B cell (primary cell): ENCODE measurements around the gene COBLL1. TPM values are rescaled to one million over a fixed set of nuclear protein-coding genes. Genes with fewer than 3 reads are reported as not detected.

Experiments
- ATAC-seq: fragments of 200-7000 bp; cut with Tn5 transposase; one replicate; pipeline ENCODE4 v1.10.0; 2021; ENCODE audit warnings: low read depth, mild to moderate bottlenecking, moderate number of reproducible peaks, moderate library complexity
- CTCF ChIA-PET: fragments of 350-600 bp; sonication (Branson Sonifier 250); formaldehyde crosslinking; loops from one replicate; lab custom pipeline; 2021; ENCODE audit warnings: antibody characterized with exemption, inconsistent platforms; lab: Charles Lee
- POLR2A ChIA-PET: fragments of 350-600 bp; sonication (Branson Sonifier 250); formaldehyde crosslinking; loops from one replicate; lab custom pipeline; 2021; ENCODE audit warnings: antibody characterized with exemption; lab: Charles Lee
- DNase-seq: peaks from one replicate; pipeline ENCODE4 v3.0.0; 2013
- H2AFZ ChIP-seq: 2 replicates; pipeline ENCODE4 v1.6.1; 2012; ENCODE audit warnings: mild to moderate bottlenecking, low read depth, low read length; ENCODE audit not compliant: insufficient read depth, poor library complexity, severe bottlenecking
- H3K27ac ChIP-seq, 2 donors: 1 replicate in 1 of 2; 2 replicates in 1 of 2; pipeline ENCODE4 v1.5.1; 2012 to 2013; ENCODE audit warnings: low read length in 2 of 2, mild to moderate bottlenecking in 2 of 2, moderate library complexity in 1 of 2
- H3K27me3 ChIP-seq, 4 experiments: fragments of 200-600 bp in 1 of 4; sonication (generic) in 1 of 4; replicated peaks in 1 of 4; 1 replicate in 2 of 4; 2 replicates in 2 of 4; pipeline versions ENCODE4 v1.6.1 to v1.7.0; 2013 to 2016; ENCODE audit warnings: low read length in 3 of 4, mild to moderate bottlenecking in 2 of 4, mixed read lengths in 1 of 4, moderate library complexity in 1 of 4; ENCODE audit not compliant: insufficient read depth in 4 of 4, control insufficient read depth in 3 of 4; ENCODE audit errors: control extremely low read depth in 1 of 4
- H3K36me3 ChIP-seq, 2 experiments: replicated peaks in 1 of 2; 1 replicate in 1 of 2; 2 replicates in 1 of 2; pipeline versions ENCODE4 v1.6.1 to v1.7.1; 2013; ENCODE audit warnings: low read length in 1 of 2; ENCODE audit not compliant: insufficient read depth in 2 of 2, control insufficient read depth in 1 of 2; ENCODE audit errors: control extremely low read depth in 1 of 2, extremely low read depth in 1 of 2
- H3K4me1 ChIP-seq, 2 donors: fragments of 200-600 bp in 1 of 2; sonication (generic) in 1 of 2; 1 replicate in 1 of 2; 2 replicates in 1 of 2; pipeline versions ENCODE4 v1.5.1 to v1.6.1; 2013 to 2017; ENCODE audit warnings: low read length in 2 of 2; ENCODE audit not compliant: control insufficient read depth in 2 of 2, insufficient read depth in 2 of 2
- H3K4me2 ChIP-seq: replicated peaks from 2 replicates; pipeline ENCODE3; 2012; ENCODE audit warnings: mild to moderate bottlenecking, low read depth, low read length; ENCODE audit not compliant: poor library complexity, severe bottlenecking
- H3K4me3 ChIP-seq, 5 experiments: fragments of 200-600 bp in 1 of 5; sonication (generic) in 1 of 5; 1 replicate in 3 of 5; 2 replicates in 2 of 5; pipeline versions ENCODE4 v1.5.1 to v1.7.0; 2011 to 2016; ENCODE audit warnings: low read length in 4 of 5, mild to moderate bottlenecking in 4 of 5, low read depth in 2 of 5, control low read depth in 1 of 5, moderate library complexity in 1 of 5; ENCODE audit not compliant: insufficient read depth in 1 of 5; ENCODE audit errors: control extremely low read depth in 1 of 5, extremely low read depth in 1 of 5
- H3K79me2 ChIP-seq: fragments of 200-600 bp; sonication (generic); one replicate; pipeline ENCODE4 v1.6.0; 2016; ENCODE audit warnings: low read length; ENCODE audit not compliant: control insufficient read depth, insufficient read depth
- H3K9ac ChIP-seq: fragments of 200-600 bp; sonication (generic); 2 replicates; pipeline ENCODE4 v1.6.1; 2017; ENCODE audit warnings: mild to moderate bottlenecking, low read length, moderate library complexity
- H3K9me3 ChIP-seq, 3 donors: one replicate each; pipeline versions ENCODE4 v1.6.1 to v1.7.1; 2013; ENCODE audit warnings: low read length in 2 of 3; ENCODE audit not compliant: control insufficient read depth in 2 of 3, insufficient read depth in 1 of 3; ENCODE audit errors: control extremely low read depth in 1 of 3
- H4K20me1 ChIP-seq: 2 replicates; pipeline ENCODE4 v1.6.0; 2012; ENCODE audit warnings: mild to moderate bottlenecking, low read length; ENCODE audit not compliant: insufficient read depth, control insufficient read depth, poor library complexity, severe bottlenecking
- H3K27ac Mint-ChIP-seq: one replicate; pipeline ENCODE4 v1.8.0; 2021; ENCODE audit warnings: mixed read lengths
- H3K27me3 Mint-ChIP-seq: one replicate; pipeline ENCODE4 v1.8.0; 2021; ENCODE audit warnings: mixed read lengths
- H3K4me1 Mint-ChIP-seq: one replicate; pipeline ENCODE4 v1.8.0; 2021; ENCODE audit warnings: mixed read lengths
- H3K4me3 Mint-ChIP-seq: one replicate; pipeline ENCODE4 v1.8.0; 2021; ENCODE audit warnings: mixed read lengths
- H3K9me3 Mint-ChIP-seq: one replicate; pipeline ENCODE4 v1.8.0; 2022; ENCODE audit warnings: mixed read lengths; ENCODE audit not compliant: insufficient read depth
- CTCF ChIP-seq: fragments of 200-600 bp; IDR thresholded peaks from one replicate; pipeline ENCODE4 v1.8.0; 2022; ENCODE audit warnings: antibody characterized with exemption, mild to moderate bottlenecking
- EZH2 ChIP-seq: IDR thresholded peaks from 2 replicates; pipeline ENCODE4 v1.6.1; 2012; ENCODE audit warnings: borderline replicate concordance, low read depth, mild to moderate bottlenecking, moderate library complexity, low read length; ENCODE audit not compliant: insufficient read depth, poor library complexity, severe bottlenecking
- WGBS: methylation state at CpG from one replicate; pipeline ENCODE4 v1.1.5; 2013; ENCODE audit warnings: missing lambda C conversion rate; ENCODE audit not compliant: insufficient coverage; 5-methylcytosine and 5-hydroxymethylcytosine counted together
- intact Hi-C: fragments of 100-400 bp; cut with micrococcal nuclease; formaldehyde crosslinking; loops from one replicate; pipeline ENCODE4 v1.10.0; 2022
- polyA plus RNA-seq: library from polyadenylated mRNA; depleted of rRNA; stranded (reverse); fragments of >200 nt; gene quantifications from 2 replicates; pipeline ENCODE4 v1.2.3, GENCODE V29; 2012
- total RNA-seq, 2 donors: library from RNA; stranded (reverse); fragments of 120-200 nt in 1 of 2; gene quantifications; 1 replicate in 1 of 2; 2 replicates in 1 of 2; pipeline versions ENCODE4 v1.2.3 to v1.2.4, GENCODE V29; 2013 to 2022

The COBLL1 gene
- total and polyA plus RNA-seq, 2 donors (not counting 1 experiment from before 2014, with no cell fraction given) = 45.1 to 234 TPM

GRCh38 chr2:164782323-164782722 lies 59.3 kb downstream of the COBLL1 start:
- WGBS = no CpG with 5 or more reads among the region's 2 CpGs
- Histone ChIP-seq H3K27me3 (no peaks in the 10 kb centered on the region), H3K27ac (no peak overlapping the region), H3K79me2 (peaks cover 68% of the 10 kb centered on the region), H3K4me1 (peaks cover 8 to 9% of the 10 kb centered on the region in 2 donors), H3K9me3 (no peaks in the 10 kb centered on the region), H2AFZ (no peak overlapping the region), H3K4me2 (no peak overlapping the region), H4K20me1 (peaks cover 5% of the 10 kb centered on the region), H3K9ac (no peak overlapping the region), H3K4me3 (no peak overlapping the region), H3K36me3 (peaks cover 1 to 2% of the 10 kb centered on the region in 2 experiments)
- Mint-ChIP-seq H3K27me3 (no peaks in the 10 kb centered on the region), H3K27ac (no peak overlapping the region), H3K4me3 (no peak overlapping the region), H3K9me3 (no peaks in the 10 kb centered on the region), H3K4me1 (peaks cover 29% of the 10 kb centered on the region)
- ATAC-seq = no peak
- POLR2A ChIA-PET = no interaction called here
- CTCF ChIA-PET = interaction anchor here (1.1 kb wide), 1 partner anchor 131 kb away, joined by 3 read pairs; no protein-coding TSS in a partner anchor
- no peak for TF ChIP-seq CTCF
- TF ChIP-seq EZH2 = no peak
- intact Hi-C loops = no loop called here
- no peak for DNase-seq

- Mint-ChIP-seq H3K9me3 (no peaks in the 10 kb centered on the region), H3K27ac (no peak overlapping the region), H3K27me3 (no peaks in the 10 kb centered on the region), H3K4me1 (peaks cover 23% of the 10 kb centered on the region), H3K4me3 (no peak overlapping the region)
- Histone ChIP-seq H3K79me2 (peaks cover 64% of the 10 kb centered on the region), H3K27me3 (no peaks in the 10 kb centered on the region), H3K27ac (no peak overlapping the region), H3K4me3 (no peak overlapping the region), H3K36me3 (peaks cover 1 to 2% of the 10 kb centered on the region in 2 experiments), H3K4me2 (no peak overlapping the region), H3K9me3 (no peaks in the 10 kb centered on the region), H2AFZ (no peak overlapping the region), H4K20me1 (peaks cover 5% of the 10 kb centered on the region), H3K4me1 (peaks cover 8 to 9% of the 10 kb centered on the region in 2 donors), H3K9ac (no peak overlapping the region)
- ChIA-PET POLR2A (no interaction called here), CTCF (interaction anchor here (1.1 kb wide), 1 partner anchor 132 kb away, joined by 3 read pairs; no protein-coding TSS in a partner anchor)
- intact Hi-C loops = no loop called here
- no peak for TF ChIP-seq CTCF
- ATAC-seq = no peak
- no CpG with 5 or more reads among the region's 1 CpG for WGBS
- DNase-seq = no peak
These were observed 60.2 kb downstream of the COBLL1 start for GRCh38 chr2:164781394-164781793.
